ENCODE measurements around the gene PLP1. TPM values are rescaled to one million over a fixed set of nuclear protein-coding genes. Genes with fewer than 3 reads are reported as not detected.

PLP1 gene
- total RNA-seq, 1 experiment from 2014 or later = 88.3 TPM

- Histone ChIP-seq H3K18ac (ENCODE audit: insufficient read length, low read depth, low read length) (no peak overlapping the region), H3K56ac (ENCODE audit: insufficient read length, low read depth, low read length) (no peak overlapping the region), H3K4ac (ENCODE audit: low read depth, low read length) (no peak overlapping the region), H4K91ac (ENCODE audit: insufficient read length, low read depth, low read length) (no peak overlapping the region), H3K4me2 (ENCODE audit: insufficient read depth, insufficient read length, low read length) (no peak overlapping the region), H3K23ac (ENCODE audit: insufficient read length, low read depth, low read length) (no peak overlapping the region), H2BK20ac (ENCODE audit: low read depth, low read length, poor library complexity, severe bottlenecking) (no peak overlapping the region), H2AK5ac (ENCODE audit: insufficient read length, low read length) (no peak overlapping the region), H3K4me1 (ENCODE audit: insufficient read depth, low read length) (no peaks in the 10 kb centered on the region), H3K79me2 (ENCODE audit: insufficient read depth, low read length) (no peaks in the 10 kb centered on the region), H2BK15ac (ENCODE audit: low read depth, low read length) (no peak overlapping the region), H3K23me2 (ENCODE audit: insufficient read length, low read depth, low read length, poor library complexity, severe bottlenecking) (peaks cover 10% of the 10 kb centered on the region), H3K79me1 (ENCODE audit: insufficient read depth, low read depth, low read length, poor library complexity, severe bottlenecking) (no peaks in the 10 kb centered on the region), H3K14ac (ENCODE audit: insufficient read depth, low read length) (no peak overlapping the region), H2BK120ac (ENCODE audit: low read depth, low read length, poor library complexity, severe bottlenecking) (no peak overlapping the region), H4K8ac (replicated peaks; ENCODE audit: insufficient read length, low read depth, low read length) (no peak overlapping the region), H4K5ac (ENCODE audit: insufficient read length, low read depth, low read length) (no peak overlapping the region), H2BK5ac (ENCODE audit: insufficient read length, low read length) (no peak overlapping the region), H3K27me3 (ENCODE audit: insufficient read depth, low read length) (no peaks in the 10 kb centered on the region; the same call in 1 of the 2 replicates), H4K20me1 (ENCODE audit: control insufficient read depth, insufficient read depth, insufficient read length) (no peaks in the 10 kb centered on the region), H2AFZ (ENCODE audit: low read length) (no peak overlapping the region), H3T11ph (ENCODE audit: low read length) (no peak overlapping the region), H3K9ac (ENCODE audit: extremely low read depth, insufficient read length, low read length) (no peak overlapping the region), H3K9me3 (ENCODE audit: control insufficient read depth, low read depth, low read length) (no peaks in the 10 kb centered on the region), H3K27ac (ENCODE audit: insufficient read length, low read depth, low read length) (no peak overlapping the region), H2BK12ac (ENCODE audit: insufficient read length, low read depth, low read length) (no peak overlapping the region)
- Mint-ChIP-seq H3K4me1 (peaks cover 3 to 10% of the 10 kb centered on the region in 2 experiments; a peak in 2 of 4 replicates), H3K27me3 (ENCODE audit: low read depth) (peaks cover 33% of the 10 kb centered on the region), H3K36me3 (ENCODE audit: insufficient read depth in 1 of 3, low read depth in 3 of 3) (no peaks in the 10 kb centered on the region), H3K9me3 (peaks cover 0 to 27% of the 10 kb centered on the region in 2 experiments; a peak in 2 of 5 replicates), H3K4me3 (no peak overlapping the region), H3K27ac (no peak overlapping the region)
- no CpG with 5 or more reads among the region's 2 CpGs for WGBS (ENCODE audit: extremely low coverage, insufficient read length, low lambda C conversion rate)
- TF ChIP-seq CTCF (conservative IDR thresholded peaks at IDR 0.05) = no peak
- no peak for DNase-seq
Measured at GRCh38 chrX:103828529-103828928, 51.9 kb downstream of the PLP1 start.

Data from H9 (cell line).